Prostate gland (tissue), 2 donors: Measurements from ENCODE around the gene THEM5.
"Not testable (repeated sequence)": the region's sequence is repeated elsewhere in the genome, so short reads cannot be mapped to it uniquely, and the experiment has no call there.

ENCODE experiments used
- CTCF ChIP-seq, 4 experiments: fragments of 200-600 bp in 2 of 4; fragments of 450-650 bp in 2 of 4; sonication (generic) in 2 of 4; IDR thresholded peaks; 1 replicate in 3 of 4; 2 replicates in 1 of 4; pipeline ENCODE4 v1.5.1; 2016 to 2019; ENCODE audit warnings: antibody characterized with exemption in 4 of 4, mild to moderate bottlenecking in 2 of 4, moderate library complexity in 2 of 4
- POLR2A ChIP-seq: fragments of 450-650 bp; IDR thresholded peaks from one replicate; pipeline ENCODE4 v1.6.1; 2016; ENCODE audit warnings: antibody characterized with exemption, mild to moderate bottlenecking
- POLR2AphosphoS5 ChIP-seq: sonication (generic); formaldehyde crosslinking; IDR thresholded peaks from one replicate; pipeline ENCODE4 v1.6.1; 2017; ENCODE audit warnings: antibody characterized with exemption

GRCh38 chr1:151883898-151884297 lies 30.4 kb upstream of the THEM5 start:
- not testable (repeated sequence) for TF ChIP-seq CTCF (IDR thresholded peaks at IDR 0.05); POLR2A; POLR2AphosphoS5
